HG03135 (cell line): ENCODE data around the gene TSPAN10.
"Not testable (repeated sequence)": the region's sequence is repeated elsewhere in the genome, so short reads cannot be mapped to it uniquely, and the experiment has no call there.

ENCODE experiments used
- ATAC-seq: cut with Tn5 transposase; IDR thresholded peaks from one replicate; pipeline ENCODE4 v1.9.1; 2021; ENCODE audit warnings: mild to moderate bottlenecking, moderate library complexity; ENCODE audit not compliant: unreplicated experiment

The TSPAN10 gene

DNA sequence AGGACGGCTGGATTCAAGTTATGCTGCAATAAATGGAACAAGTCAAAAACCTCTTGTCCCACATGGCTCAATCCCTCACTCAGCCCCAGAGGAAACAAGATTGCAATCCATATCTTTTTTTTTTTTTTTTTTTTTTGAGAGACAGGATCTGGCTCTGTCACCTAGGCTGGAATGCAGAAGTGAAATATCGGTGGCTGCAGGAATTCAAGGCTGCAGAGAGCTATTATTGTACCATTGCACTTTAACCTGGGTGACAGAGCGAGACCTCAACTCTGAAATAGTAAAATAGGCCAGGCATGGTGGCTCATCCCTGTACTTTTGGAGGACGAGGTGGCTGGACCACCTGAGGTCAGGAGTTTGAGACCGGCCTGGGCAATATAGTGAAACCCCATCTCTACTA is 22.0 kb downstream of the TSPAN10 start:
- ATAC-seq, result no peak

DNA sequence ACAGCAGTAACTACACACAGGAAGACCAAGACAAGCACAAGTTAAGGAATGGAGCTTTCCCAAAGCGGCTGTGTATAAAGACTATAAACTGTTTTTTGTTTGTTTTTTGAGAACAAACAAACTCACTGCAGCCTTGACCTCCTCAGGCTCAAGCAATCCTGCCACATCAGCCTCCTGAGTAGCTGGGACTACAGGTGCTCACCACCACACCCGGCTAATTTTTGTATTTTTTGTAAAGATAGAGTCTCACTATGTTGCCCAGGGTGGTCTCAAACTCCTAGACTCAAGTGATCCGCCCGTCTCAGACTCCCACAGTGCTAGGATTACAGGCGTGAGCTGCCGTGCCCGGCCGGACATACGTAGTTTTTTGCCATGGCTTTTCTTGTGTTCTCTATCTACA is 23.4 kb downstream of the TSPAN10 start:
- no peak for ATAC-seq

DNA sequence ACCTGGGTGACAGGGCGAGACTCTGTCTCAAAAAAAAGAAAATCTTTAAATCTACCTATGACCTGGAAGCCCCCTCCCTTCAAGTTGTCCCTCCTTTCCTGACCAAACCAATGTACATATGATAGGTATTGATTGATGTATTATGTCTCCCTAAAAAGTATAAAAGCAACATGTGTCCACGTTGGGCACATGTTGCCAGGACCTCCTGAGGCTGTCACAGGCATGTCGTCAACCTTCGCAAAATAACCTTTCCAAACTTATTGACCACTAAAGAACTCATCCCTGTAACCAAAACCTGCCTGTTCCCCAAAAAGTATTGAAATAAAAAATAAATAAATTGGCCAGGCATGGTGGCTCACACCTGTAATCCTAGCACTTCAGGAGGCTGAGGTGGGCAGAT is 25.0 kb downstream of the TSPAN10 start:
- ATAC-seq, result no peak

DNA sequence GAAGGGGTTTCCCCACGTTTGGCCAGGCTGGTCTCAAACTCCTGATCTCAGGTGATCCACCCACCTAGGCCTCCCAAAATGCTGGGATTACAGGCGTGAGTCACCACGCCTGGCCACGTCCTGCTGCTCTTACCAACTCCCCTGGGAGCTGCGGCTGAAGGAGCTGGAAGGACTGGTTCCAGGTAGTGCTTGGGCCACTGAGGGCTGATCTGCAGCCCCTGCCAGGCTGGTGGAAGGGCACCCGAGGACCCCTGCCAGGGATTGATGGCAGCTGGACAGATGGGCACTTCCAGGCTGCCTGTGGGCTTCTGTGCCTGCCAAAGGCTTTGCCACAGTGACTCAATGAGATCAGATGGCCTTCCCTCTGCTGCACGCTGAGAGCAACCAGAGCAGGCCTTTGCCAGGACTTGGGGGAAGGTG is 27.1 kb downstream of the TSPAN10 start:
- ATAC-seq, result no peak

DNA sequence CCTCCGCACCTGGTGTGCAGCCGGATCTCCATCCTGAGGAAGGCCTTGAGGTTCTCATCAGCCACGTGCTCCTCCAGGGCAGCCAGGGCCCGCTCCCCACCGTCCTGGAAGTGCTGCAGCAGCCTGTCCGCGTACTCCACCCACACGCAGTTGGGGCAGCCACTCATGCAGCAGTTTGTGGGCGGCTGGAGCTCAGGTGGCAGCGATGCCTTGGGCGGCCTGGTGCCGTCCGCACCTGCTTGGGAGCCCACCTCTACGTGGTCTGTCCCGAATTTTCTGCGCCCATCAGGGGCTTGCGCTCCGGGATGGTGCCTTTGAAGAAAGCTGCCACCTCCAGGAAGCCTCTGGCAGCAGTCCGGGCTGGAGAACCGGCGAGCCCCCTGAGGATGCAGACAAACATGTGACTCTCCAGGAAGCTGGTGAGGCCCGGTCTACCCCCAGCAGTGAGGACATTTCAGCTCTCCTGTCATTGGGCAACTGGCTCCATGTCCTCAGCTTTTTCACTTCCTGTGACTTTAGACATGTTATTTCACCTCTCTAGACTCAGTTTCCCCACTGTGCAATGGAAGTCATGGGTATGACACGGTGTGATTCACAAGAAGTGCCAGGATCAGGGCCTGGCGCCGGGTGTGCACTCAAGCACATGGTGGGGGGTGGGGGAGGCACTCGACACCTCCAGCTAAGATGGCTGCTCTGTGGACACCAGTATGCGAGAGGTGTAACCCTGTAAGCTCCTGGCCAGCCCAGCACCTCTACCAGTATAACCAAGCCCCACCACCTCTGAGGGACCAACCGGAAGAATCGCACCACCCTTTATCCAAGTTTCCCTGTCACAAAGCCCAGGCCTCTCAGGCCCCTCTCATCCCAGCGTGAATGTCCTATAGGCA is 28.5 kb downstream of the TSPAN10 start:
- peak; percentile 17 for ATAC-seq

DNA sequence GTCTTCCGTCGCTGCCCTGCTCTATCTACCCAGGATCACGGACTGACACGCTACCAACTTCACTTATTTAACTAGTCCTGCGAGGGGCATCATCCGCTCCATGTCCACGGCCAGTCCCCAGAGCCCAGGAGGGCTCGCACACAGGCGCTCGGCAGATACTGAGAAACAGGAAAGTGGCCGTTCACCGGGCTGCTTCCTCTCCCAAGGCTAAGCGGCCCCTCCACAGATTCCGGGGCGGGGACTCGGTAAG is 29.0 kb downstream of the TSPAN10 start:
- no peak for ATAC-seq

DNA sequence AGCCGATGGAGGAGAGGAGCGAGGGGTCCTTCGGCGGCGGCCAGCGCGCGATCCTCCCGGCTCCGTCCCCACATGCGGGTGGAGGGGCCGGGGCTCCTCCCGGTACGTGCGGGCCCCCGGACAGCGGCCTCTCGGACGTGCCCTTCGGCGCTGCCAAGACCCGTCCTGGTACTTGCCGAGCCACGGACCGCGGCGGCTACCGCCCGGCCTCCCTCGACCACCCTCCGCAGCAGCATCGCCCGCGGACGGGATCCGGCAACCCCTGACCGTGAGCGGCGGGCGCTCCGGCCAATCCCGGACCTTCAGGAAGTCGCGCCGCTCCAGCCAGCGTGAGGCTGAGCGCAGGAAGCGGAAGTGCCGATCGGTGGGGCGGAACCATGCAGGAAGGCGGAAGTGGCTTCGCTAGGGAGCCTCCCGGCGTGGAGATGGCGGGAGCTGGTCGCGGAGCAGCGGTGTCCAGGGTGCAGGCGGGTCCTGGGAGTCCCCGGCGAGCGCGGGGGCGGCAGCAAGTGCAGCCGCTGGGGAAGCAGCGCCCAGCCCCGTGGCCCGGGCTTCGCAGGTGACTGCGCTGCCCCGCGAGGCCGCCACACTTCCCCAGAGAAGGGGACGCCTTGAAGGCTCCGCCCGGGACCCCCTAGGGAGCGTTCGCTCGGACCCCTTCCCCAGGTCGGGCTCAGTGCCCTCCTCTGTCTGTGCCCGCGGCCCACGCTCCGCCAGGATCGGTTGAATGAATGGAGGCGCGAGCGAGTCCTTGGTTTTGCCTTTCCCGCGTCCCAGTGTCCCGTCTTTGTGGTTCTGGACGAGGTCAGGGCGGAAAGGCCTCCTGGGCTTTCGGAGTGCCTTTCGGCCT is 29.6 kb downstream of the TSPAN10 start, which contains the start of the genes CCDC137 and OXLD1:
Gene CCDC137 (plus strand): TSS at position 396 of the 850 bp plus-strand sequence. CDS start 30 bp downstream, at position 426.
Gene OXLD1 (minus strand): TSS at position 264 of the 850 bp plus-strand sequence. CDS start 28 bp downstream, at position 236.
- peak; percentile 88 for ATAC-seq

DNA sequence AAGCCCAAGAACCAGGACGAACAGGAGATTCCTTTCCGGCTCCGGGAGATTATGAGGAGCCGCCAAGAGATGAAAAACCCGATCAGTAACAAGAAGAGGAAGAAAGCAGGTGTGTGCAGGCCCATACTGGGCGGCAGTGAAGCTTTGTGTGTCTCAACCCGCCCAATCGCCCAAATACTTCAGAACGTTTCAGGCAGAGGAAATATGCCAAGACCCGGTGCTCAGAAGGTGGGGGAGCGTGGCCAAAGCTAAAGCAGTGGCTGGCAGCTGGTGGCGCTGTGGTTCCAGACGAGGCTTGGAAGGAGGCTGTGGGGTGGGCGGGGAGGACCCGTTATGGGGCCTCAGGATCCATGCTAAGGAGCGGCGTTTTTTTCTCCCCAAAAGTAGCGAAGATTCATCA is 30.8 kb downstream of the TSPAN10 start:
- ATAC-seq, result no peak

DNA sequence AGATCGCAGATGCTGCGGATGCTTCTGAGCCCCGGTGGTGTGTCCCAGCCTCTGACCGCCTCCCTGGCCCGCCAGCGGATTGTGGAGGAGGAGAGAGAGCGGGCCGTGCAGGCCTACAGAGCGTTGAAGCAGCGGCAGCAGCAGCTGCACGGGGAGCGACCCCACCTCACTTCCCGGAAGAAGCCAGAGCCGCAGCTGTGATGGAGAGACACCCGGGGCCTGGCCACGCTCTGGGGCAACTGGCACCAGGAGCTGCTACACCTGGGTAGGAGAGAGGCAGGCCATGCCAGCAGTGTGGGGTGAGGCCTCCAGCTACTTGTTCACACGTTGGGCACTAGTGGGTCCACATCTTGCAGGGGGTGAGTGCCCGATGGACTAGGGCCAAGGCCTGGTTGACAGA is 35.5 kb downstream of the TSPAN10 start:
- ATAC-seq, result no peak

DNA sequence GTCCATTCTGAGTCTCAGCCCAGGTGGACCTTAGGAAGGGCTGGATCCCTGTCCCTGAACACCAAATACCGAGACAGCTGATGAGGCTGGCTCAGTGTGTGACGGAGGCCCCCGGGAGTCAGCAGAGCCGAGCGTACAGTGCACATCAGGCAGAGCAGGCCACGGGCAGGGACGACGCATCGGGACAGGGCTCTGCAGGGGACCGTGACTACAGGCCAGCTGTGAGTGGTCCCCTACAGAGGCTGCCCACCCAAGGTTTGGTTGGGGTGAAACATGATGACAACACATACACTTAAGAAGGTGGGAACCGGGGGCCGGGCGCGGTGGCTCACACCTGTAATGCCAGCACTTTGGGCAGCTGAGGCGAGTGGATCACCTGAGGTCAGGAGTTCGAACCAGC is 36.0 kb downstream of the TSPAN10 start:
- no peak for ATAC-seq

DNA sequence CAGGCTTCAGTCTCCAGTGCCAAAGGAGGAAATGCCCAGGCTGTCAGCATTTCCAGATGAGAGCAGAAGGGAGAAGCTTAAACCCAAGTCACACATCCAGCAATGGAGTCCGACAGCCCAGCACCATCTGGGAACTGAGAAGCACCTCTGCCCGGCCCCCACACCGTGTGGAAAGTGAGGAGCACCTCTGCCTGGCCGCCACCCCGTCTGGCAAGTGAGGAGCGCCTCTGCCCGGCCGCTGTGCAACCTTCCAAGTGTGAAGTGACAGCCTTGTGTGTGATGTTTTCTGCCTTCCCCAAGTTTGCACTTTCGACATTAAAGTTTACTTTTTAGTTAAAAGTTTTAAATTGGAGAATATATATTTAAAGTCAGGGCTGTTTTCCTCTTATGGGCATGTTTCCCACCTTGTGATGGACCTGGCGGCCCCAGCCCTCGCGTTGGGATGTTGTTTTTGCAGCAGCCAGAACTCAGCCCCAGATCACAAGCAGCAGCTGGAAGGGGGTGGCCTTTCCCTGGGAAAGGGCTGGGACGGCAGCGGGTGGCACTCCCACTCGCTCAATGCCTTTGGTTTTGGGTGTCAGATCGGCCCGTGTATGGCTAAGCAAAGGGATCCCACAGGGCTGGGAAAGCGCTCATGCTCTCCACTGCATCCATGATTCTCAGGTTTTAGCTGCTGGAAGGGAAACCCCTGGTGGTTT is 36.7 kb downstream of the TSPAN10 start:
- ATAC-seq, result no peak

DNA sequence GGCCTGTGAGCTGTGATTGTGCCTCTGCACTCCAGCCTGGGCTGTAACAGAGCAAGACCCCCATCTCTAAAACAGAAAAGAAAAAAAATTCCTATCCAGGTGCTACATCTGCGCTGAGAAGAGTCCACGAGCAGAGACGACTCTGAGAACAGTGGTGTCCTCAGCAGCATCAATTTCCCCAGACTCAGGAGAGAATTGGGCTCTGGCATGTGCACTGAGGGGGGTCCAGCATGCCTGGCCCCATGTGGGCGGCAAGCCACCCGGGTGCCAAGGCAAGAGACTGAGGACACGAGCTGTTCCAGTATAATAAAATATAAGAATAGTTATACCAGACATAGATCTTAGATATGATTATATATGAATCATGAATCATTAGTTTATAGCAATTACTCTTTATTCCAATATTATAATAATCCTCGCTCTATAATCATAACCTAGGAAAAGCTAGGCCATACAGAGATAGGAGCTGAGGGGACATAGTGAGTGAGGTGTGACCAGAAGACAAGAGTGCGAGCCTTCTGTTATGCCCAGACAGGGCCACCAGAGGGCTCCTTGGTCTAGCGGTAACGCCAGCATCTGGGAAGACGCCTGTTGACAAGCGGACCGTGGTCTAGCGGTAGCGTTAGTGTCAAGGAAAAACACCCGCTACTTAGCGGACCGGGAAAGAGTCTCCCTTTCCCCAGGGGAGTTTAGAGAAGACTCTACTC is 38.7 kb downstream of the TSPAN10 start:
- ATAC-seq, result not testable (repeated sequence)

DNA sequence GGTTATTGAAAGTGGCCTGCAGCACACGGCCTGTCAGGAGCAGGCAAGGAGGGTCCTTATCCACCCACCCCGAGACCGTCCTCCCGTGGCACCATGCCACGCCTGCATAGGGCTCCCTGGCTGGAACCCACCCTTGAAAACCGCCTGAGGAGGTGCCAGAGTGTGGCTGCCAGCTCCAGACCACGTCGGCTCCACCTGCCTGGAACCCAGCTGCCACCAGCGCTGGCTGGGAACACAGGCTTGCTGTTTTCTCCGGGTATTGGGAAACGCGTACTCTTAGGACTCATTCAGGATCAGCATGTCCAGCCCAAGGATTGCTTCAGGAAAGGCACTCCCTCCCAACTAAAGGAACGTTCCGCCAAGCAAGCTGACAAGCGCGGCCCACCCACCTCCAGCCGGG is 39.9 kb downstream of the TSPAN10 start:
- ATAC-seq, result no peak

DNA sequence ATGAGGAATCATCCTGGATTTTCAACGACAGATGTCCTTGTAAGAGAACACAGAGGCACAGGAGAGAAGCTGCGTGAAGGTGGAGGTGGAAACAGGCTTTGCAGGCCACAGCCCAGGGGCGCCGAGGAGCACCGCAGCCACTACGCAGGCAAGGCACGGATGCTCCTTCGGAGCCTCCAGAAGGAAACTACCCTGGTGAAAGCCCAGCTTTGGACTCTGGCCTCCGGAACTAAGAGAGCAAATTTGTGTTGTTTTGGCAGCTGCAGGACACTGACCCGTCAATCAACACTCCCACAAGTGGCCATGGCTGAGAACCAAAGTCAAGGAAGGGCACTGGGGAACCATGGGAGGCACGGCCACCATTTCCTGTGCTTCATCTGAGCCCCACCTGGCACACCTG is 43.2 kb downstream of the TSPAN10 start:
- no peak for ATAC-seq

DNA sequence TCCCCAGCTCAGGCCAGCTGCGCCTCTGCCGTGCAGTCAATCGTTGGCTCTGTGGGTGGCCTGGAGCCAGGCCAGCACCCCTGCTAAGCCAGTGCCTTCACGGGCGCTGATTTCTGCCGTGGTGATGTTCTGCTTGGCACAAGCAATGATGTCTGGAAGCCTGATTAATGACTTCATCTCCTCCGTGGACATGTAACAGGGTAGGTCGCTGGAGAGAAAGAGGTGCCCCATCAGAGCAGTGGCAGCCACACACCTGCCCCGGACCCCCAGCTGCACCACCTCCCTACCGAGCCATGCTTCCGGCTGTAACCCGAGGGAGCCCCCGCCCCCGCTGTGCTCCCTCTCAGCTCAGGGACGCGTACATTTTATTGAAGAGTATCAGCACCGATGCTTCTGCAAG is 44.7 kb downstream of the TSPAN10 start:
- ATAC-seq, result no peak

DNA sequence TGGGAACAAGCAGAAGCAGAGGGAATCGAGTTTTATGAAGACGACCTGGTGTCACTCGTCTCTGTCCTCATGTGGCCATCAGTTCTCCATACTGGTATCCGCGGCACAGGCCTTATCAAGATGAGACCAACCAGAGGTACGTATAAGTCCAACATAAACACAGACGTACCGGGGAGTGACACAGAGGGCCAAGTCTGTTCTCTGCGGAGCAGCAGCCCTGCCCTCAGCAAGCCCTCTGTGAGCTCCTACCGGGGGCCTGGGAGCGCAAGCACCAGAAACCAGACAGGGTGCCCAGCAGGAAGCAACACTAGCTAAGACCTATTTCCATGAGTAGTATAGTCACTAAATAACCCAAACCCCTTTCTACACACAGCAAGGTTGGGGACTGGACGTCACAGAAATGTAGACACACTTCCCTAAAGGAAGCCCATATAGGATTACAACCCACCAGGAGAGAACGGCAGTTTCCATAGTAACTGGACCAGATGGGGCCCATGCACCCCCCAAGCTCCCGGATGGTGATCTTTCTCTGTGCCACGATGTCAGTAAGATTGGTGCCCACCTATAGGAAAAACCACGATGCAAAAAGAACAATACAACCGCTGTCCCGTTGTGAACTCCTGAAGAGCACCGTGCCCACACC is 45.7 kb downstream of the TSPAN10 start:
- no peak for ATAC-seq

DNA sequence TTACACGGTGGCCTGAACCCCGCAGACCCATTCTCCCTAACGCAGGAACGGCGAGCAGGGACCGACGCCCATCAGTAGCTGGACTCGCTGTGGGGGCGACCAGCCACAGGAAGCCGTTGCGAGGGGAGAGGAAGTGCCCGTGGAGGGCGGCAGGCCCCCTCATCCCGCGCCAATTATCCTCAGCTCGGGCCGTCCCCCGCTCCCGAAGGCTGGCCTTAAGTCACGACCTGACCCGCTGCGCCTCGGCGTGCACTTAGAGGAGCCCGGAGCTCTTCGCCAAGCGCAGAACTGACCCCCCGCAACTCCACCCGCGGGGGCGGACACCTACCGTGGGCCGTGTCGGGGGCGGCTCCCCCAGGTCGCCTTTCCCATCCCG is 46.2 kb downstream of the TSPAN10 start:
- ATAC-seq, result peak; percentile 5

DNA sequence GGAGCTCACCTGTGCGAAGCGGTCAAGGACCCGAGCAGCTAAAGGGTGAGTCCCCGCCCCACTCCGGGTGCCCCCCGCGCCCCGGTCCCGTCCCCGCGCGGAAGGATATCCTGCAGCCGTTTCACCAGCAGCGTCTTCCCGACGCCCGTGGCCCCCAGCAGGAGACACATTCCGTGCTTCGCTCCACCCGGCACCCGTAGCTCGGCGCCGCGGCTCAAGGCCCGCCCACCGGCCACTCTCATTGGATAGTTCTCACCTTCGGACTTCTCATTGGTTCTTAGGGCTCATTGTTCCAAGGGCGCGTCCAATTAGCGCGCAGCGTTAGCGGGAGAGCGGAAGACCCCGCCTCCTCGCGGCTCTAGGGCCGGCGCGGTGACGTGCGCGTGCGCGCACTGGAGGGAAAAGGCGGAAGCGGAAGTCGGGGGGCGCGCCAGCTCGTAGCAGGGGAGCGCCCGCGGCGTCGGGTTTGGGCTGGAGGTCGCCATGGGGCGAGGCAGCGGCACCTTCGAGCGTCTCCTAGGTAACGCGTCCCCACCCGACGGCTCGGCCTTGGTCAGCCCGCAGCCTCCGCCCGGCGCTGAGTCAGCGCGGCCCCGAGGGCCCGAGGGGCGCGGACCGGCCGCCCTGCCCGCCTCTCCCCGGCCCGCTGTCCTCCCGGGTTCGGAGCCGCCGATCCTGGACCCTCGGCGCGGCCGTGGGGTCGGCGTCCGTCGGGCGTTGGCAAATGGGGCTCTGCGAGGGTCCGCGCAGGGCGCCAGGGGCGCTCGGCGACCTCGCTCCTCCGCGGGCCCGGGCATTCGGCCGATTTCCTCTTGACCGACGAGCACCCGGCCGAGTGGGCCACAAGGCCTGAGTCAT is 46.8 kb downstream of the TSPAN10 start, which contains the start of the genes ARL16 and HGS:
Gene ARL16 (minus strand): TSS at position 214 of the 858 bp plus-strand sequence. CDS start 44 bp downstream, at position 170.
Gene HGS (plus strand): TSS at position 428 of the 858 bp plus-strand sequence. CDS start 56 bp downstream, at position 484.
- ATAC-seq, result peak; percentile 89

DNA sequence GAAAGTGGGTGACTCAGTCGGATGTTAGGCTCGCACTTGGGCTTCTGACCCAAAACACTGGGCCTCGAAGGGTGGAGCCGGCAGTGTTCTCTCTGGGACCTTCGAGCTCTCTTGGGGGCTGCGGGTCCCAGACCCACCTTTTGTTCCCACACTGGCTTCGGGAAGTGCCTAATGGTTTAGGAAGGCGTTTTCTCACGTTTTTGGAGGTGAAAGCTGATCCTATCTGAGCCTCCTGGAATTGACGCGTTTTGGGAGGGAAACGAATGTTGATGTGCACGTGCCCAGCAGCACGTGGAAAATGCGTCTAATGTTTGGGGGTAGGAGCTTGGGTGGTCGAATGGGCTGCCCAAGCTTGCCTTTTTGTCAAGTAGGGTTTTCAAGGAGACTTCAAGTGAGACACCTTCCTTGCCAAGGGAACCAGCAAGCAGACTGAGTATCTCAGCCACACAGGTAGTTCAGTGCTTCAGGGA is 47.5 kb downstream of the TSPAN10 start:
- ATAC-seq, result no peak
